OCI-LY7 (cell line): ENCODE data around the gene FLRT1.

Experiments used
- CTCF ChIP-seq: fragments of 200-600 bp; sonication (generic); conservative IDR thresholded peaks from 2 replicates; pipeline ENCODE4 v1.5.1; 2014; ENCODE audit warnings: mild to moderate bottlenecking, antibody characterized with exemption, low read length, moderate library complexity, mixed read lengths
- EZH2phosphoT487 ChIP-seq: fragments of 200-600 bp; sonication (generic); IDR thresholded peaks from 2 replicates; pipeline ENCODE4 v1.6.1; 2018; ENCODE audit warnings: low read depth, borderline replicate concordance, mild to moderate bottlenecking, mixed run types, antibody characterized with exemption, low read length, moderate library complexity, mixed read lengths

- TF ChIP-seq CTCF = no peak
- TF ChIP-seq EZH2phosphoT487 = no peak
Measured at GRCh38 chr11:64080390-64080789, 44.7 kb downstream of the FLRT1 start.
